Upper lobe of left lung (tissue), 6 donors: Measurements from ENCODE around the gene CCL18. TPM values are rescaled to one million over a fixed set of nuclear protein-coding genes. Genes with fewer than 3 reads are reported as not detected.
"Not testable (repeated sequence)": the region's sequence is repeated elsewhere in the genome, so short reads cannot be mapped to it uniquely, and the experiment has no call there.

Experiments used
- ATAC-seq, 2 donors: fragments of 200-7000 bp; cut with Tn5 transposase; one replicate each; pipeline ENCODE4 v1.9.1; 2022; ENCODE audit warnings: mild to moderate bottlenecking in 2 of 2, moderate library complexity in 2 of 2; ENCODE audit not compliant: low FRiP score in 2 of 2
- DNase-seq, 2 donors: peaks; one replicate each; pipeline ENCODE4 v3.0.0-alpha.2; 2019 to 2020
- H3K27ac ChIP-seq, 4 donors: fragments of 200-600 bp; sonication (generic); one replicate each; pipeline ENCODE4 v1.5.1; 2016 to 2019
- H3K27me3 ChIP-seq, 4 donors: fragments of 200-600 bp; sonication (generic); one replicate each; pipeline ENCODE4 v1.5.1; 2017 to 2019
- H3K36me3 ChIP-seq, 4 donors: fragments of 200-600 bp; sonication (generic); one replicate each; pipeline ENCODE4 v1.5.1; 2016 to 2019
- H3K4me1 ChIP-seq, 4 donors: fragments of 200-600 bp; sonication (generic); one replicate each; pipeline ENCODE4 v1.5.1; 2018 to 2019
- H3K4me3 ChIP-seq, 4 donors: fragments of 200-600 bp; sonication (generic); one replicate each; pipeline ENCODE4 v1.5.1; 2017 to 2019; ENCODE audit warnings: mild to moderate bottlenecking in 2 of 4, moderate library complexity in 1 of 4
- H3K9me3 ChIP-seq, 4 donors: fragments of 200-600 bp; sonication (generic); one replicate each; pipeline ENCODE4 v1.5.1; 2018 to 2019
- EP300 ChIP-seq, 4 donors: sonication (generic); formaldehyde crosslinking; IDR thresholded peaks; one replicate each; pipeline ENCODE4 v1.5.1; 2017; ENCODE audit warnings: antibody characterized with exemption in 4 of 4, control low read depth in 2 of 4
- POLR2A ChIP-seq, 4 donors: fragments of 450-650 bp; IDR thresholded peaks; one replicate each; pipeline ENCODE4 v1.5.1; 2016 to 2017; ENCODE audit warnings: antibody characterized with exemption in 4 of 4, mild to moderate bottlenecking in 2 of 4
- POLR2AphosphoS5 ChIP-seq, 2 donors: sonication (generic); formaldehyde crosslinking; IDR thresholded peaks; one replicate each; pipeline ENCODE4 v1.5.1; 2017; ENCODE audit warnings: antibody characterized with exemption in 2 of 2
- WGBS, 2 donors: methylation state at CpG; one replicate each; pipeline ENCODE4 v1.1.5; 2017 to 2018; 5-methylcytosine and 5-hydroxymethylcytosine counted together
- total RNA-seq, 6 donors: library from RNA; depleted of rRNA in 4 of 6; stranded (reverse); fragments of >200 nt in 4 of 6; gene quantifications; one replicate each; pipeline versions ENCODE4 v1.1.0 to v1.2.1, GENCODE V29; 2016 to 2021
- TF ChIP-seq, protein P1 (sequence below), 6 experiments: fragments of 450-650 bp in 4 of 6; fragments of 200-600 bp in 2 of 6; sonication (generic) in 2 of 6; IDR thresholded peaks; one replicate each; pipeline ENCODE4 v1.5.1; 2016 to 2019; ENCODE audit warnings: antibody characterized with exemption in 6 of 6
- donor health status: DM: no; HTN: no; CAD: no; lungs with moderate emphysema.
- donor health status: DM: no; HTN: yes; CAD: no; lungs with severe emphysema.

CCL18 gene
- total RNA-seq, 6 donors from 2014 or later = 50.3 to 250 (median 169) TPM

DNA sequence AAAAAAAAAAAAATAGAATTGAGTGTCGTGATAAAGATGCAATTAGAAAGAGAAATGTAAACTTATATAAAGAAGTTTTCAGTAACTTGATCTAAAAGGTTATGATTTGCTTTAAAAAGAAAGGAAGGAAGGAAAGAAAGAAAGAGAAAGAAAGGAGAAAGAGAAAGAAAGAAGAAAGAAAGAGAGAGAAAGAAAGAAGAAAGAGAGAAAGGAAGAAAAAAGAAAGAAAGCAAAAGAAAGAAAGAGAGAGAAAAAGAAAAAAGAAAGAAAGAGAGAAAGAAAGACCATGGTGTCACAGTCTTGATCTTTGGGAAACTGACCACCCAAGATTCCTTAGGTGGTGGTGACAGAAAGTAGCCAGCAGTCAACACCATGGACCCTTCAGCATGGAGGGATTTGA lies 30.2 kb downstream of the CCL18 start:
- H3K4me1 ChIP-seq = peaks cover 0 to 2% (median 0%) of the 10 kb centered on the region in 4 donors
- H3K27me3 ChIP-seq = no peaks in the 10 kb centered on the region
- no peak overlapping the region for H3K27ac ChIP-seq
- TF ChIP-seq EP300 (IDR thresholded peaks at IDR 0.05) (no peak), POLR2A (IDR thresholded peaks at IDR 0.05) (no peak), POLR2AphosphoS5 (IDR thresholded peaks at IDR 0.05) (no peak)
- TF ChIP-seq, protein P1, sequence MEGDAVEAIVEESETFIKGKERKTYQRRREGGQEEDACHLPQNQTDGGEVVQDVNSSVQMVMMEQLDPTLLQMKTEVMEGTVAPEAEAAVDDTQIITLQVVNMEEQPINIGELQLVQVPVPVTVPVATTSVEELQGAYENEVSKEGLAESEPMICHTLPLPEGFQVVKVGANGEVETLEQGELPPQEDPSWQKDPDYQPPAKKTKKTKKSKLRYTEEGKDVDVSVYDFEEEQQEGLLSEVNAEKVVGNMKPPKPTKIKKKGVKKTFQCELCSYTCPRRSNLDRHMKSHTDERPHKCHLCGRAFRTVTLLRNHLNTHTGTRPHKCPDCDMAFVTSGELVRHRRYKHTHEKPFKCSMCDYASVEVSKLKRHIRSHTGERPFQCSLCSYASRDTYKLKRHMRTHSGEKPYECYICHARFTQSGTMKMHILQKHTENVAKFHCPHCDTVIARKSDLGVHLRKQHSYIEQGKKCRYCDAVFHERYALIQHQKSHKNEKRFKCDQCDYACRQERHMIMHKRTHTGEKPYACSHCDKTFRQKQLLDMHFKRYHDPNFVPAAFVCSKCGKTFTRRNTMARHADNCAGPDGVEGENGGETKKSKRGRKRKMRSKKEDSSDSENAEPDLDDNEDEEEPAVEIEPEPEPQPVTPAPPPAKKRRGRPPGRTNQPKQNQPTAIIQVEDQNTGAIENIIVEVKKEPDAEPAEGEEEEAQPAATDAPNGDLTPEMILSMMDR (IDR thresholded peaks at IDR 0.05) = no peak
- ATAC-seq = no peak
- DNase-seq = no peak
- H3K4me3 ChIP-seq = no peak overlapping the region
- no peaks in the 10 kb centered on the region for H3K36me3 ChIP-seq
- WGBS, 2 donors = 78 to 100% methylated on average over 1 of the region's 1 CpG
- H3K9me3 ChIP-seq = no peaks in the 10 kb centered on the region

DNA sequence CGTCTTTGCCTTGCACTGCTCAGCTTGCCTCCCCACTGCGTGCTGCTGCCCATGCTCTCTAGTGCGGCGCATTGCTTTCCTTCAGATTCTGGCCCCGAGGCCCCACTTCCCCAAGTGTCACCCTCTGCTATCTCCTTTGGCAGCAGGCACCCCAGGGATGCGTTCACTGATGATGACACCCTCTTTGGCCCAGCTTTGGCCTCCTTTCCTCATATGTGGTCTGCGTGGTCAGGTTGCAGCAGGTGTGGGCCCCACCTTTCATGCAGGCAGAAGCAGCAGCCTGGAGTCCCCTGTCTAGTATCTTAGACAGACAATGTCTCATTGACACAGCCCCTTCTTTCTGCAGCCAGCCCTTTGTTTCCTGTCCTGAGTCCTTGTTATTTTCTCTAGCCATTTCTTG lies 30.7 kb downstream of the CCL18 start:
- no peaks in the 10 kb centered on the region for H3K27me3 ChIP-seq
- WGBS, 2 donors = 77 to 94% methylated on average over 7 of the region's 7 CpGs
- no peak overlapping the region for H3K4me3 ChIP-seq
- TF ChIP-seq POLR2A (IDR thresholded peaks at IDR 0.05) = no peak
- TF ChIP-seq, protein P1 (IDR thresholded peaks at IDR 0.05) = no peak
- no peak for TF ChIP-seq POLR2AphosphoS5 (IDR thresholded peaks at IDR 0.05)
- no peak for TF ChIP-seq EP300 (IDR thresholded peaks at IDR 0.05)
- ATAC-seq (no peak), DNase-seq (no peak)
- peaks cover 0 to 2% (median 0%) of the 10 kb centered on the region in 4 donors for H3K4me1 ChIP-seq
- H3K36me3 ChIP-seq = no peaks in the 10 kb centered on the region
- H3K27ac ChIP-seq = no peak overlapping the region
- H3K9me3 ChIP-seq = no peaks in the 10 kb centered on the region

DNA sequence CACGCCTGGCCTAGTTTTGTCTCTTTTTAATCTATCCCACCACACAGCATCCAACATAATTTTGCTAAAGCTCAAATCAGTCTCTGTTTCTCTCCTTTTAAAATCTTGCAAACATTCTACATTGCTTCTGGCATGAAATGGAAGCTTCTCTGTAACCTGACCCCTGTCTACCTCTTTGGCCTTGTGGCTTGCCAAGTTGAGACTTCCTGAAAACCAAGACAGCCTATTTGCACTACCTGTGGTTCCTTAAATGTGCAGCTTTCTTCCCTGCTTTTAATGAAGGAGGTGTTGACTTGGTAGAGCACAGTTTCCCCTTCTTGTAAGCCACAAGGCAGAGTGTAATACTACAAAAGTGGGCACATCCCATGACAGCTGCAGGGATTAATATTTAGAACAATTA lies 31.9 kb downstream of the CCL18 start:
- H3K36me3 ChIP-seq = no peaks in the 10 kb centered on the region
- H3K4me1 ChIP-seq = peaks cover 0 to 2% (median 0%) of the 10 kb centered on the region in 4 donors
- no peaks in the 10 kb centered on the region for H3K9me3 ChIP-seq
- TF ChIP-seq, protein P1 (IDR thresholded peaks at IDR 0.05) = no peak
- TF ChIP-seq POLR2A (IDR thresholded peaks at IDR 0.05) (no peak), POLR2AphosphoS5 (IDR thresholded peaks at IDR 0.05) (no peak), EP300 (IDR thresholded peaks at IDR 0.05) (no peak)
- no peak for DNase-seq
- no peak overlapping the region for H3K27ac ChIP-seq
- WGBS, 2 donors = 94 to 95% methylated on average over 1 of the region's 1 CpG
- no peak for ATAC-seq
- no peaks in the 10 kb centered on the region for H3K27me3 ChIP-seq
- no peak overlapping the region for H3K4me3 ChIP-seq

DNA sequence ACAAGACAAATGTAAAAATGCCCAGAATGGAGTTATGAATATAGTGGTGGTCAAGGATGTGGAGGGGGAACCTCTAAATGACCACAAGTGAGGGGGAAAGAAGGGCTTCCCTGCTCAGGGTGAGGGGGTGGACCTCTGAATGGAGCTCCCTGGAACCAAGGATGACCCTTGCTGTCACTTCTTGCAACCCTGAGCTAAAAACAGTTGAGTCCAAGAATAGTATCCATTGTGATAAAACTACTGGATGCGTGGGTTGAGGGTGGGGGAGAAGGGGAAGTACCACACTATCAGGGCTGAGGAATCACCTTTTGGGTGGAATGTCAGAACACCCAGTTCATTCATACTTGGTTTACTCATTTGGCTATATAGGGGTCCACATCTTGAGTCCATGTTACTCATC lies 34.9 kb downstream of the CCL18 start:
- not testable (repeated sequence) for DNase-seq, ATAC-seq, H3K27ac ChIP-seq, H3K9me3 ChIP-seq, H3K4me1 ChIP-seq, H3K4me3 ChIP-seq, H3K27me3 ChIP-seq, H3K36me3 ChIP-seq
- WGBS, 2 donors = 81 to 100% methylated on average over 1 of the region's 1 CpG

DNA sequence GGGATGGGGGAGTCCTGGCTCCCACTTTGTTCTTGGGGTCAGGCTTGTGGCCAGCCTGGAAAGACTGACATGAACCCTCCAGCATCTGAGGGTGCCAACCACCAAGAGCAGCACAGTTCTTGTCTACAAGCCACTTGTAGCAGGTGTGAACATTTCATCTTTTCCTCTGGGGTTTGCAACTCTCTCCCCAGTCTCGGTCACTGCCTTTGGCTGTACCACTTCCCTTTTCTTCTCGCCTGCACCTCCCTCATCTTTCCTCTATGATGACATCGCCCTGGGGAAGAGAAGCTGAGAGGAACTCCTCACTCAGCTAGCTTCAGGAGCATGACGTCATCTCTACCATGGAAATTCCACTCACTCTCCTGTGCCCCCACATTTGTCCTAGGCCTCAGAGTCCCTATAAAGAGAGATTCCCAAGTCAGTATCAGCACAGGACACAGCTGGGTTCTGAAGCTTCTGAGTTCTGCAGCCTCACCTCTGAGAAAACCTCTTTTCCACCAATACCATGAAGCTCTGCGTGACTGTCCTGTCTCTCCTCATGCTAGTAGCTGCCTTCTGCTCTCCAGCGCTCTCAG lies 39.4 kb downstream of the CCL18 start, which contains the start of gene CCL4:
Gene CCL4 (plus strand): TSS at position 427 of the 575 bp plus-strand sequence. CDS start 79 bp downstream, at position 506.
- DNase-seq (peak in 1 of 2 donors; percentile 44), ATAC-seq (peak; percentile 44 to 87)
- Histone ChIP-seq H3K4me1 (peaks cover 2 to 10% (median 5%) of the 10 kb centered on the region in 4 donors), H3K27ac (peak within 1 kb of the TSS in 3 of 4 donors; percentile 18 to 56 (median 35)), H3K4me3 (peak within 1 kb of the TSS in 2 of 4 donors; percentile 7 to 26)
- 57 to 66% methylated on average over 6 of the region's 6 CpGs for WGBS, 2 donors
- TF ChIP-seq POLR2A (IDR thresholded peaks at IDR 0.05) (peak in 1 of 4 donors; percentile 19), POLR2AphosphoS5 (IDR thresholded peaks at IDR 0.05) (peak in 1 of 2 donors; percentile 26)
- H3K36me3 ChIP-seq, H3K9me3 ChIP-seq, H3K27me3 ChIP-seq: not testable (repeated sequence)

DNA sequence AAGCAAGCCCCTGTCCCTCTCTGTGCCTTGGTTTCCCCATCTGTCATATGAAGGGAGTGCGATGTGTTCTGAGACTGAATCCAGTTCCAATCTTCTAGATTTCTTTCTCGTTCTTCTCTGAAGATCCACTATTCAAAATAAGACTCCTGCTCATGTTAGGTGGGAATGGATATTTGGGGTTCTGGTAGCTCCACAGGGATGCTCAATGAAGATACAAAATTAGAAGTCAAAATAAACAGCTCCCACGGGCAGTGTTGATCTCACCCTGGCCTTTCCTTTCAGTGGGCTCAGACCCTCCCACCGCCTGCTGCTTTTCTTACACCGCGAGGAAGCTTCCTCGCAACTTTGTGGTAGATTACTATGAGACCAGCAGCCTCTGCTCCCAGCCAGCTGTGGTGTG lies 40.2 kb downstream of the CCL18 start:
- not testable (repeated sequence) for ATAC-seq, DNase-seq

More for the DNA sequence above, 40.2 kb downstream of the CCL18 start:
- Histone ChIP-seq H3K4me3 (peak overlapping the region in 1 of 4 donors; percentile 26), H3K27ac (peak overlapping the region in 2 of 4 donors; percentile 35 to 56), H3K4me1 (peaks cover 2 to 10% (median 5%) of the 10 kb centered on the region in 4 donors)
- WGBS, 2 donors = 56 to 60% methylated on average over 7 of the region's 7 CpGs
- H3K27me3 ChIP-seq, H3K9me3 ChIP-seq, H3K36me3 ChIP-seq: not testable (repeated sequence)
